GM12878 (cell line): ENCODE data around the gene DACH2. TPM values are rescaled to one million over a fixed set of nuclear protein-coding genes. Genes with fewer than 3 reads are reported as not detected.

Experiments
- ATF7 ChIP-seq: fragments of 450-650 bp; IDR thresholded peaks from 2 replicates; pipeline ENCODE4 v1.6.1; 2016; ENCODE audit warnings: low read depth, mild to moderate bottlenecking
- DPF2 ChIP-seq: fragments of 450-650 bp; IDR thresholded peaks from 2 replicates; pipeline ENCODE4 v1.6.1; 2017; ENCODE audit warnings: mild to moderate bottlenecking
- MTA2 ChIP-seq: fragments of 450-650 bp; IDR thresholded peaks from 2 replicates; pipeline ENCODE4 v1.6.1; 2016; ENCODE audit warnings: low read depth, mild to moderate bottlenecking, moderate library complexity
- MXI1 ChIP-seq: fragments of 150-350 bp; IDR thresholded peaks from 2 replicates; pipeline ENCODE4 v1.6.1; 2011; ENCODE audit warnings: low read depth, mild to moderate bottlenecking, inconsistent platforms, low read length, improper control_type of control experiment
- NFYA ChIP-seq: IDR thresholded peaks from 2 replicates; pipeline ENCODE4 v1.6.1; 2011; ENCODE audit warnings: low read depth, mild to moderate bottlenecking, low read length, improper control_type of control experiment, borderline replicate concordance
- ZNF207 ChIP-seq: fragments of 450-650 bp; IDR thresholded peaks from 2 replicates; pipeline ENCODE4 v1.6.1; 2014; ENCODE audit warnings: antibody characterized with exemption, mild to moderate bottlenecking, borderline replicate concordance
- polyA plus RNA-seq, 11 experiments: library from polyadenylated mRNA; depleted of rRNA in 4 of 11; unstranded in 6 of 11; stranded (reverse) in 5 of 11; fragments of >200 nt; fragmentation: Nextera tagmentation in 4 of 11; fragmentation: Illumina TruSeq in 1 of 11; extraction: Ambion mirVana in 4 of 11; extraction: Trizol in 1 of 11; gene quantifications; 1 replicate in 1 of 11; 2 replicates in 10 of 11; pipeline versions ENCODE4 v1.2.1 to v1.2.3, GENCODE V29; 2011 to 2016; ENCODE audit warnings: inconsistent platforms in 2 of 11, missing spikeins in 2 of 11, low read depth in 1 of 11
- total RNA-seq, 4 experiments: library from RNA; depleted of rRNA in 3 of 4; stranded (reverse); fragments of >200 nt in 3 of 4; fragmentation: Illumina TruSeq in 1 of 4; extraction: Trizol in 1 of 4; gene quantifications; 2 replicates each; pipeline versions ENCODE4 v1.2.1 to v1.2.3, GENCODE V29; 2013 to 2021
- TF ChIP-seq, protein P1 (sequence below): fragments of 450-650 bp; IDR thresholded peaks from 2 replicates; pipeline ENCODE4 v1.6.1; 2017; ENCODE audit warnings: mild to moderate bottlenecking, moderate library complexity
- TF ChIP-seq, protein P2 (sequence below), 3 experiments: IDR thresholded peaks in 2 of 3; conservative IDR thresholded peaks in 1 of 3; 2 replicates each; pipeline ENCODE4 v1.5.1; 2011; ENCODE audit warnings: low read depth in 3 of 3, low read length in 3 of 3, mild to moderate bottlenecking in 3 of 3, control low read depth in 2 of 3, moderate library complexity in 2 of 3, inconsistent platforms in 1 of 3, mixed read lengths in 1 of 3; ENCODE audit not compliant: control insufficient read depth in 2 of 3, insufficient read depth in 1 of 3; ENCODE audit errors: extremely low read depth in 1 of 3
- TF ChIP-seq, protein P3 (sequence below): IDR thresholded peaks from 2 replicates; pipeline ENCODE4 v1.6.1; 2012; ENCODE audit warnings: low read depth, low read length, improper control_type of control experiment

DACH2 gene
- total and polyA plus RNA-seq, 10 of the 15 experiments (the other 5 are each of a cell fraction or from before 2014, with no cell fraction given), result 0.03 to 0.19 (median 0.07) TPM; not detected in 6

DNA sequence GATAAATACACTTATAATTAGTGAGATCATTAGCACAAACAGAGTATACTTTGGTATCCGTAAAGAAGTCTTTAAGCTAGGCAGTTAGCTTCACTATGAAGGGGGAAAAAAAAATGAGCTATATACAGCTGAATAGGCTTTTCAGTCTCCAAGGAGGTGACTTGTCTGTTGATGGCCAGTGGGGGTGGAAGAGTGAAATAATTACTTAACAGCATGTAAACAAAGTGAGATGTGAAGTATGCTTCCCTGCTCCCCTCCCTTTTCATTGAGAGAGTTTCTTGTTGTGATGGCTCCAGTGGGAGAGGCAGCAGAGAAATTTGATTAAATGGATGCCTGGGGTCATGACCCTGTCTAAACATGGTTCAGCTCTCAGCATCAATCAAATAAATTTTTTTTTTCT is 180.9 kb downstream of the DACH2 start (continued):
- TF ChIP-seq, protein P1, sequence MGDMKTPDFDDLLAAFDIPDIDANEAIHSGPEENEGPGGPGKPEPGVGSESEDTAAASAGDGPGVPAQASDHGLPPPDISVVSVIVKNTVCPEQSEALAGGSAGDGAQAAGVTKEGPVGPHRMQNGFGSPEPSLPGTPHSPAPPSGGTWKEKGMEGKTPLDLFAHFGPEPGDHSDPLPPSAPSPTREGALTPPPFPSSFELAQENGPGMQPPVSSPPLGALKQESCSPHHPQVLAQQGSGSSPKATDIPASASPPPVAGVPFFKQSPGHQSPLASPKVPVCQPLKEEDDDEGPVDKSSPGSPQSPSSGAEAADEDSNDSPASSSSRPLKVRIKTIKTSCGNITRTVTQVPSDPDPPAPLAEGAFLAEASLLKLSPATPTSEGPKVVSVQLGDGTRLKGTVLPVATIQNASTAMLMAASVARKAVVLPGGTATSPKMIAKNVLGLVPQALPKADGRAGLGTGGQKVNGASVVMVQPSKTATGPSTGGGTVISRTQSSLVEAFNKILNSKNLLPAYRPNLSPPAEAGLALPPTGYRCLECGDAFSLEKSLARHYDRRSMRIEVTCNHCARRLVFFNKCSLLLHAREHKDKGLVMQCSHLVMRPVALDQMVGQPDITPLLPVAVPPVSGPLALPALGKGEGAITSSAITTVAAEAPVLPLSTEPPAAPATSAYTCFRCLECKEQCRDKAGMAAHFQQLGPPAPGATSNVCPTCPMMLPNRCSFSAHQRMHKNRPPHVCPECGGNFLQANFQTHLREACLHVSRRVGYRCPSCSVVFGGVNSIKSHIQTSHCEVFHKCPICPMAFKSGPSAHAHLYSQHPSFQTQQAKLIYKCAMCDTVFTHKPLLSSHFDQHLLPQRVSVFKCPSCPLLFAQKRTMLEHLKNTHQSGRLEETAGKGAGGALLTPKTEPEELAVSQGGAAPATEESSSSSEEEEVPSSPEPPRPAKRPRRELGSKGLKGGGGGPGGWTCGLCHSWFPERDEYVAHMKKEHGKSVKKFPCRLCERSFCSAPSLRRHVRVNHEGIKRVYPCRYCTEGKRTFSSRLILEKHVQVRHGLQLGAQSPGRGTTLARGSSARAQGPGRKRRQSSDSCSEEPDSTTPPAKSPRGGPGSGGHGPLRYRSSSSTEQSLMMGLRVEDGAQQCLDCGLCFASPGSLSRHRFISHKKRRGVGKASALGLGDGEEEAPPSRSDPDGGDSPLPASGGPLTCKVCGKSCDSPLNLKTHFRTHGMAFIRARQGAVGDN, result no peak
- TF ChIP-seq DPF2, result no peak
- no peak for TF ChIP-seq NFYA
- TF ChIP-seq, protein P2, sequence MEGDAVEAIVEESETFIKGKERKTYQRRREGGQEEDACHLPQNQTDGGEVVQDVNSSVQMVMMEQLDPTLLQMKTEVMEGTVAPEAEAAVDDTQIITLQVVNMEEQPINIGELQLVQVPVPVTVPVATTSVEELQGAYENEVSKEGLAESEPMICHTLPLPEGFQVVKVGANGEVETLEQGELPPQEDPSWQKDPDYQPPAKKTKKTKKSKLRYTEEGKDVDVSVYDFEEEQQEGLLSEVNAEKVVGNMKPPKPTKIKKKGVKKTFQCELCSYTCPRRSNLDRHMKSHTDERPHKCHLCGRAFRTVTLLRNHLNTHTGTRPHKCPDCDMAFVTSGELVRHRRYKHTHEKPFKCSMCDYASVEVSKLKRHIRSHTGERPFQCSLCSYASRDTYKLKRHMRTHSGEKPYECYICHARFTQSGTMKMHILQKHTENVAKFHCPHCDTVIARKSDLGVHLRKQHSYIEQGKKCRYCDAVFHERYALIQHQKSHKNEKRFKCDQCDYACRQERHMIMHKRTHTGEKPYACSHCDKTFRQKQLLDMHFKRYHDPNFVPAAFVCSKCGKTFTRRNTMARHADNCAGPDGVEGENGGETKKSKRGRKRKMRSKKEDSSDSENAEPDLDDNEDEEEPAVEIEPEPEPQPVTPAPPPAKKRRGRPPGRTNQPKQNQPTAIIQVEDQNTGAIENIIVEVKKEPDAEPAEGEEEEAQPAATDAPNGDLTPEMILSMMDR (IDR thresholded peaks at IDR 0.05 in 2 of 3, conservative IDR thresholded peaks at IDR 0.05 in 1 of 3; ENCODE audit: control insufficient read depth in 2 of 3, extremely low read depth in 1 of 3, insufficient read depth in 1 of 3, low read depth in 3 of 3, low read length in 3 of 3), result no peak
- TF ChIP-seq MTA2, result no peak
- no peak for TF ChIP-seq ATF7
- TF ChIP-seq MXI1, result no peak
- TF ChIP-seq, protein P3, sequence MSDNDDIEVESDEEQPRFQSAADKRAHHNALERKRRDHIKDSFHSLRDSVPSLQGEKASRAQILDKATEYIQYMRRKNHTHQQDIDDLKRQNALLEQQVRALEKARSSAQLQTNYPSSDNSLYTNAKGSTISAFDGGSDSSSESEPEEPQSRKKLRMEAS, result no peak
- TF ChIP-seq ZNF207, result no peak
- TF ChIP-seq, all 136 proteins: peak for 0
